Transverse colon (tissue), 4 donors: ENCODE data around the gene LBHD2. TPM values are rescaled to one million over a fixed set of nuclear protein-coding genes. Genes with fewer than 3 reads are reported as not detected.

ENCODE experiments used
- DNase-seq: peaks from one replicate; pipeline ENCODE4 v3.0.0-alpha.2; 2019
- H3K27ac ChIP-seq, 4 donors: fragments of 200-600 bp; sonication (generic); 2 replicates each; pipeline ENCODE4 v1.5.1; 2016 to 2018; ENCODE audit warnings: inconsistent platforms in 4 of 4
- H3K27me3 ChIP-seq: fragments of 200-600 bp; sonication (generic); 2 replicates; pipeline ENCODE4 v1.5.1; 2017; ENCODE audit warnings: inconsistent platforms
- H3K36me3 ChIP-seq, 4 donors: fragments of 200-600 bp; sonication (generic); 2 replicates each; pipeline ENCODE4 v1.5.1; 2017 to 2019; ENCODE audit warnings: inconsistent platforms in 4 of 4
- H3K4me1 ChIP-seq, 4 donors: fragments of 200-600 bp; sonication (generic); 2 replicates each; pipeline ENCODE4 v1.5.1; 2017 to 2020; ENCODE audit warnings: inconsistent platforms in 4 of 4
- H3K4me3 ChIP-seq, 4 donors: fragments of 200-600 bp; sonication (generic); 1 replicate in 1 of 4; 2 replicates in 3 of 4; pipeline versions ENCODE4 v1.5.1 to v1.6.1; 2017 to 2019; ENCODE audit warnings: inconsistent platforms in 4 of 4
- H3K9me3 ChIP-seq, 2 donors: fragments of 200-600 bp; sonication (generic); 2 replicates each; pipeline ENCODE4 v1.5.1; 2017 to 2019; ENCODE audit warnings: inconsistent platforms in 2 of 2
- CTCF ChIP-seq, 5 experiments: fragments of 200-600 bp in 3 of 5; fragments of 450-650 bp in 2 of 5; sonication (generic) in 3 of 5; IDR thresholded peaks; 1 replicate in 2 of 5; 2 replicates in 3 of 5; pipeline ENCODE4 v1.5.1; 2016 to 2017; ENCODE audit warnings: antibody characterized with exemption in 5 of 5, inconsistent platforms in 3 of 5, mild to moderate bottlenecking in 2 of 5, moderate library complexity in 1 of 5
- EP300 ChIP-seq: sonication (generic); formaldehyde crosslinking; IDR thresholded peaks from one replicate; pipeline ENCODE4 v1.6.1; 2017; ENCODE audit warnings: antibody characterized with exemption, low read depth
- POLR2A ChIP-seq: fragments of 450-650 bp; IDR thresholded peaks from one replicate; pipeline ENCODE4 v1.6.1; 2016; ENCODE audit warnings: antibody characterized with exemption, mild to moderate bottlenecking, moderate library complexity
- POLR2AphosphoS5 ChIP-seq, 3 donors: sonication (generic); formaldehyde crosslinking; IDR thresholded peaks; one replicate each; pipeline ENCODE4 v1.6.1; 2016; ENCODE audit warnings: antibody characterized with exemption in 3 of 3
- WGBS, 2 donors: methylation state at CpG; one replicate each; pipeline ENCODE4 v1.1.5; 2018; ENCODE audit warnings: low coverage in 1 of 2; 5-methylcytosine and 5-hydroxymethylcytosine counted together
- in situ Hi-C, 4 donors: fragments of 200-750 bp; cut with MboI; loops; one replicate each; pipeline versions ENCODE4 v1.15.0 to v1.15.1; 2017; ENCODE audit warnings: low sequenced_read_pairs in 3 of 4, low pct_ligation_motif_present in 1 of 4, low pct_unique_long_range_greater_than_20kb in 1 of 4
- intact Hi-C: fragments of 100-400 bp; cut with DNase I; formaldehyde crosslinking; loops from one replicate; pipeline ENCODE4 v1.15.1; 2023; ENCODE audit warnings: low total_unique reads
- total RNA-seq, 4 donors: library from RNA; depleted of rRNA; stranded (reverse); fragments of >200 nt; gene quantifications; one replicate each; pipeline ENCODE4 v1.1.0, GENCODE V29; 2016

Gene LBHD2
- total RNA-seq, 4 donors from 2014 or later = not detected

DNA sequence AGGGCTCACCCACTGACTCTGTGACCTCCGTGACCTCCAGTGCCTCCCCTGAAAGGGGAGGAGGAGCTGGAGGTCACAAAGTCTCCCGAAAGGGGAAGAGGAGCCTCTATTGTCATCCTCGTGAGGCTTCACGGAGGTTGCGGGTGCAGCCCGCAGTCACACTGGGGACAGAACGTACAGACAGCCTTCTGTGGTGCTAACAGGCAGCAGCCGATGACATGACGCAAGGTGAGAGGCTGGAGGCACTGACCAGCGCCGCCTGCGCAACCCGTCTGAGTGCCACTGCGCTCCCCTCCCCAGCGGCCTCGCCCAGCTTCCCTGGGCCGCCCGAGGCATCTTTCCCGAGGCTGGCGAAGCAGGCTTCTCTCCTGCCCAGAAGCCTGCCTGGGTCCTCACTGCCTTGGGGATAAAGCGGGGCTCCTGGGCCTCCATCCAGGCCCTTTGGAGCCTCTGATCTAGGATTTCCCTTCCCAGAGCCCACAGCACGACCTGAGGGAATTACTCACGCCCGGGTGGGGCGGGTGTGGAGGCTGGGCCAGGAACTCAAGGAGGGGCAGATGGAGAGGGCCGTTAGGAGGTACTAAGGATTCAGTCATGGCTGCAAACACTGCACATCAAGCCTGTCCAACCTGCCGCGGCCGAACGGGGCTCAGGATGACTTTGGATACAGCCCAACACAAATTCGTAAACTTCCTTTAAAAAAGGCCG lies 12.3 kb upstream of the LBHD2 start:
- Histone ChIP-seq H3K36me3 (no peaks in the 10 kb centered on the region), H3K4me3 (no peak overlapping the region), H3K9me3 (no peaks in the 10 kb centered on the region), H3K27me3 (no peaks in the 10 kb centered on the region), H3K4me1 (peaks cover 24 to 66% (median 40%) of the 10 kb centered on the region in 4 donors), H3K27ac (peak overlapping the region; percentile 25 to 58 (median 58))
- TF ChIP-seq POLR2AphosphoS5 (IDR thresholded peaks at IDR 0.05) (no peak), EP300 (no peak), CTCF (IDR thresholded peaks at IDR 0.05) (no peak), POLR2A (no peak)
- intact Hi-C loops (no loop called here), in situ Hi-C loops (no loop called here)
- peak; percentile 64 for DNase-seq
- WGBS, 2 donors = 52% methylated on average over 31 of the region's 32 CpGs; no CpG with 5 or more reads in 1 of the 2 donors

GRCh38 chr14:103072595-103073366 lies 11.2 kb upstream of the LBHD2 start:
- Histone ChIP-seq H3K9me3 (no peaks in the 10 kb centered on the region), H3K27me3 (no peaks in the 10 kb centered on the region), H3K27ac (no peak overlapping the region), H3K4me3 (no peak overlapping the region), H3K36me3 (no peaks in the 10 kb centered on the region), H3K4me1 (peaks cover 24 to 55% (median 37%) of the 10 kb centered on the region in 4 donors)
- TF ChIP-seq EP300 (no peak), POLR2AphosphoS5 (IDR thresholded peaks at IDR 0.05) (no peak), CTCF (IDR thresholded peaks at IDR 0.05) (no peak), POLR2A (no peak)
- intact Hi-C loops (no loop called here), in situ Hi-C loops (no loop called here)
- WGBS, 2 donors = 60 to 61% methylated on average over 1 to 20 of the region's 21 CpGs
- no peak for DNase-seq

- H3K9me3 ChIP-seq = no peaks in the 10 kb centered on the region
- H3K4me3 ChIP-seq = no peak overlapping the region
- 73% methylated on average over 13 of the region's 14 CpGs; no CpG with 5 or more reads in 1 of the 2 donors for WGBS, 2 donors
- no peak for TF ChIP-seq CTCF (IDR thresholded peaks at IDR 0.05)
- no peak for TF ChIP-seq POLR2AphosphoS5 (IDR thresholded peaks at IDR 0.05)
- TF ChIP-seq EP300 = no peak
- no peak for TF ChIP-seq POLR2A
- intact Hi-C loops = no loop called here
- H3K27me3 ChIP-seq = no peaks in the 10 kb centered on the region
- in situ Hi-C loops = no loop called here
- DNase-seq = no peak
- H3K36me3 ChIP-seq = no peaks in the 10 kb centered on the region
- peaks cover 21 to 48% (median 31%) of the 10 kb centered on the region in 4 donors for H3K4me1 ChIP-seq
- H3K27ac ChIP-seq = no peak overlapping the region
These were observed 10.6 kb upstream of the LBHD2 start for GRCh38 chr14:103073367-103073875.
